Muscle of leg (tissue), 16 donors: Measurements from ENCODE around the gene FCRL2. TPM values are rescaled to one million over a fixed set of nuclear protein-coding genes. Genes with fewer than 3 reads are reported as not detected.

Source experiments
- DNase-seq: peaks from one replicate; pipeline ENCODE4 v3.0.0; 2013
- H3K27ac ChIP-seq: one replicate; pipeline ENCODE4 v1.5.1; 2013; ENCODE audit warnings: mild to moderate bottlenecking, low read length, control low read depth
- H3K27me3 ChIP-seq: one replicate; pipeline ENCODE4 v1.6.1; 2013; ENCODE audit warnings: low read length; ENCODE audit not compliant: control insufficient read depth, insufficient read depth
- H3K36me3 ChIP-seq: one replicate; pipeline ENCODE4 v1.6.1; 2013; ENCODE audit warnings: low read length; ENCODE audit not compliant: control insufficient read depth, insufficient read depth
- H3K4me1 ChIP-seq: one replicate; pipeline ENCODE4 v1.6.1; 2013; ENCODE audit warnings: low read length; ENCODE audit not compliant: control insufficient read depth, insufficient read depth
- H3K4me3 ChIP-seq: one replicate; pipeline ENCODE4 v1.5.1; 2013; ENCODE audit warnings: low read length, control low read depth
- H3K9me3 ChIP-seq: replicated peaks from 2 replicates; pipeline ENCODE4 v1.6.1; 2013; ENCODE audit warnings: low read depth, low read length; ENCODE audit not compliant: control insufficient read depth
- WGBS: methylation state at CpG from one replicate; pipeline ENCODE4 v1.1.5; 2013; ENCODE audit warnings: missing lambda C conversion rate; ENCODE audit not compliant: insufficient coverage; 5-methylcytosine and 5-hydroxymethylcytosine counted together
- long read RNA-seq, 11 donors: transcript quantifications; one replicate each; lab custom pipeline, GENCODE V29; 2026
- polyA plus RNA-seq, 8 donors: library from polyadenylated mRNA; unstranded; fragments of 120-200 nt; gene quantifications; one replicate each; pipeline versions ENCODE4 v1.2.1 to v1.2.3, GENCODE V29; 2013; ENCODE audit warnings: inconsistent platforms in 1 of 8, low replicate concordance in 1 of 8; ENCODE audit not compliant: insufficient read length in 8 of 8, insufficient read depth in 1 of 8
- total RNA-seq: library from RNA; stranded (reverse); fragments of 120-200 nt; gene quantifications from one replicate; pipeline ENCODE4 v1.2.4, GENCODE V29; 2013

Gene FCRL2
- not detected for total RNA-seq
- under 1 TPM in 3 of 8 donors, not detected in 5; 0.08 to 0.34 (median 0.12) TPM for polyA plus RNA-seq
- long read RNA-seq, donor 1, result 0 reads
- long read RNA-seq, donor 2, result 0 reads
- long read RNA-seq, donor 3, result 0 reads
- long read RNA-seq, donor 4, result 0 reads
- long read RNA-seq, donor 5, result 0 reads
- long read RNA-seq, donor 6, result 0 reads
- long read RNA-seq, donor 7, result 0 reads
- long read RNA-seq, donor 8, result 0 reads
- long read RNA-seq, donor 9, result 0 reads
- long read RNA-seq, donor 10, result 0 reads
- long read RNA-seq, donor 11, result 0 reads

- no peaks in the 10 kb centered on the region for H3K9me3 ChIP-seq
- no peaks in the 10 kb centered on the region for H3K36me3 ChIP-seq
- H3K4me3 ChIP-seq, result no peak within 1 kb of the TSS
- H3K27ac ChIP-seq, result no peak within 1 kb of the TSS
- no peaks in the 10 kb centered on the region for H3K4me1 ChIP-seq
- H3K27me3 ChIP-seq, result no peaks in the 10 kb centered on the region
- WGBS, result 80% methylated on average over 1 of the region's 1 CpG
- DNase-seq, result no peak
Measured at GRCh38 chr1:157776971-157777391, at the start of gene FCRL2. TSS of gene FCRL2 (minus strand) at chr1:157777132. CDS start at chr1:157777073, 59 bp downstream.

- no peaks in the 10 kb centered on the region for H3K9me3 ChIP-seq
- no CpG with 5 or more reads among the region's 2 CpGs for WGBS
- H3K4me3 ChIP-seq, result no peak overlapping the region
Measured at GRCh38 chr1:157820299-157820698, 43.4 kb upstream of the FCRL2 start.

GRCh38 chr1:157819896-157820295 is 43.0 kb upstream of the FCRL2 start, which contains the start of gene FCRL1:
TSS of gene FCRL1 (minus strand) at chr1:157820120. CDS start at chr1:157820037, 83 bp downstream.
- Histone ChIP-seq H3K27me3 (no peaks in the 10 kb centered on the region), H3K4me3 (no peak within 1 kb of the TSS), H3K9me3 (no peaks in the 10 kb centered on the region), H3K36me3 (no peaks in the 10 kb centered on the region), H3K4me1 (no peaks in the 10 kb centered on the region), H3K27ac (no peak within 1 kb of the TSS)
- 20% methylated on average over 1 of the region's 3 CpGs for WGBS
- DNase-seq, result peak; percentile 11

More at GRCh38 chr1:157820299-157820698, 43.4 kb upstream of the FCRL2 start:
- DNase-seq, result no peak
- Histone ChIP-seq H3K4me1 (no peaks in the 10 kb centered on the region), H3K27me3 (no peaks in the 10 kb centered on the region), H3K36me3 (no peaks in the 10 kb centered on the region), H3K27ac (no peak overlapping the region)

GRCh38 chr1:157819215-157819614 is 42.3 kb upstream of the FCRL2 start:
- Histone ChIP-seq H3K4me3 (no peak overlapping the region), H3K36me3 (no peaks in the 10 kb centered on the region), H3K27ac (no peak overlapping the region), H3K9me3 (no peaks in the 10 kb centered on the region), H3K4me1 (no peaks in the 10 kb centered on the region), H3K27me3 (no peaks in the 10 kb centered on the region)
- 61% methylated on average over 2 of the region's 2 CpGs for WGBS
- DNase-seq, result no peak

GRCh38 chr1:157813269-157813668 is 36.3 kb upstream of the FCRL2 start:
- Histone ChIP-seq H3K27ac (no peak overlapping the region), H3K27me3 (no peaks in the 10 kb centered on the region), H3K4me1 (no peaks in the 10 kb centered on the region), H3K36me3 (no peaks in the 10 kb centered on the region), H3K9me3 (peaks cover 8% of the 10 kb centered on the region), H3K4me3 (no peak overlapping the region)
- no CpG with 5 or more reads among the region's 1 CpG for WGBS
- DNase-seq, result no peak

GRCh38 chr1:157806431-157807149 is 29.7 kb upstream of the FCRL2 start:
- DNase-seq, result no peak
- Histone ChIP-seq H3K27ac (no peak overlapping the region), H3K9me3 (no peaks in the 10 kb centered on the region), H3K27me3 (no peaks in the 10 kb centered on the region), H3K36me3 (no peaks in the 10 kb centered on the region), H3K4me3 (no peak overlapping the region), H3K4me1 (no peaks in the 10 kb centered on the region)
- WGBS, result 50% methylated on average over 2 of the region's 6 CpGs

GRCh38 chr1:157803851-157804250 is 26.9 kb upstream of the FCRL2 start:
- Histone ChIP-seq H3K4me3 (no peak overlapping the region), H3K4me1 (no peaks in the 10 kb centered on the region), H3K36me3 (no peaks in the 10 kb centered on the region), H3K27ac (no peak overlapping the region), H3K27me3 (no peaks in the 10 kb centered on the region), H3K9me3 (no peaks in the 10 kb centered on the region)
- peak; percentile 7 for DNase-seq
- 78% methylated on average over 4 of the region's 7 CpGs for WGBS

- no peaks in the 10 kb centered on the region for H3K27me3 ChIP-seq
- WGBS, result 80% methylated on average over 1 of the region's 1 CpG
Measured at GRCh38 chr1:157799996-157800395, 23.1 kb upstream of the FCRL2 start.

GRCh38 chr1:157798211-157798610 is 21.3 kb upstream of the FCRL2 start:
- H3K9me3 ChIP-seq, result no peaks in the 10 kb centered on the region
- H3K4me3 ChIP-seq, result no peak overlapping the region
- 67% methylated on average over 1 of the region's 5 CpGs for WGBS
- no peaks in the 10 kb centered on the region for H3K4me1 ChIP-seq
- no peaks in the 10 kb centered on the region for H3K27me3 ChIP-seq
- no peak overlapping the region for H3K27ac ChIP-seq
- no peak for DNase-seq
- no peaks in the 10 kb centered on the region for H3K36me3 ChIP-seq

More at GRCh38 chr1:157799996-157800395, 23.1 kb upstream of the FCRL2 start:
- no peaks in the 10 kb centered on the region for H3K4me1 ChIP-seq
- DNase-seq, result no peak
- H3K4me3 ChIP-seq, result no peak overlapping the region
- H3K9me3 ChIP-seq, result no peaks in the 10 kb centered on the region
- no peaks in the 10 kb centered on the region for H3K36me3 ChIP-seq
- no peak overlapping the region for H3K27ac ChIP-seq

- H3K9me3 ChIP-seq, result no peaks in the 10 kb centered on the region
- no peaks in the 10 kb centered on the region for H3K36me3 ChIP-seq
- H3K4me1 ChIP-seq, result no peaks in the 10 kb centered on the region
- peak; percentile 19 for DNase-seq
- H3K4me3 ChIP-seq, result no peak overlapping the region
- whole genome bisulfite sequencing, result no CpG with 5 or more reads among the region's 1 CpG
- H3K27me3 ChIP-seq, result no peaks in the 10 kb centered on the region
- no peak overlapping the region for H3K27ac ChIP-seq
Measured at GRCh38 chr1:157785248-157785647, 8.3 kb upstream of the FCRL2 start.
